ENCODE data around the gene CHPF2.

Gene CHPF2

DNA sequence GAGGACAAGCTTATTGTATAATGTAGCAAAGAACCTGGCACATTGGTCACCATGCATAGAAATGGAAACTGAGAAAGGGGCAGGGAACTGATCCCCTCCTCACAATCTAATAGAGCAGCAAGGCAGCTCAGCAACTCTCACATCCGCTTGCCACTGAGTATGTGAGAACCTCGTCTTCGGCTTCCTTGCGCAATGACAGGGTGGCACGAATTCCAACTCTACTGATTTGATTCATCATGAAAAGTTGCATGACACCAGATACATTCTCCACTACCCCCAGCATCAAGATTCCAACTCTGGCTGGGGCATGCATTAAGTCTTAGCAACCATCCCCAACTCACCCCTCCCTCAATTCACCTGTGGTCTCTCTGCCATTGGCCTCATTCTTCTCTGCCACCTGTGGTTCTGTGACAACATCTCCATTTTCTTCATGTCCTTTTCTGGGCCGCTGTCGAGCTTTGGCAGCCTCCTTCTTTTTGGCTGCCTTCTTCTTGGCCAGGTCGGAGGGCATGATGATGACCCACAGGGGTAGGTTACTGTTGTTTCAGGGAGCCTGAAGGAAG lies 6.3 kb upstream of the CHPF2 start:
- H3K27ac ChIP-seq (ENCODE audit: low read depth, low read length), result no peak overlapping the region
- WGBS, result 72% methylated on average over 7 of the region's 8 CpGs

DNA sequence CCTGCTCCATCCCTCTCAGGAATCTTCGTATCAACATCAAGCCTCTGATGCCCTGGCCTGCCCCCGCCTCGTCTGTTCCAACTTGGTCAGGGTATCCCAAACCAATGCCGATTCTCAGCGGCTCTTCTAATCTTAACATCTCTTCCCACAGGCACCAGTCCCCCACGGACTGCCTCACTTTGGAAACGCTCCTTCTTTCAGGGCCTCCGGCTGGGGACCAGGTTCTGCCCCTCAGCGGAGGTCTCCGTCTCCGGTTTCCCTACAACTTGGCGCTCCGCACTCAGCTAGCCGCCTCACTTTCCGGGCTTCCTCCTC lies 5.8 kb upstream of the CHPF2 start:
- Histone ChIP-seq H3K4me3 (ENCODE audit: low read length) (peak overlapping the region; percentile 74), H3K36me3 (ENCODE audit: insufficient read depth, low read length) (peaks cover 43% of the 10 kb centered on the region), H3K9me3 (ENCODE audit: insufficient read depth, low read depth, low read length) (no peaks in the 10 kb centered on the region), H3K9ac (ENCODE audit: low read depth, low read length) (peak overlapping the region; percentile 75), H3K4me1 (ENCODE audit: insufficient read depth, low read length) (peaks cover 15% of the 10 kb centered on the region), H3K27ac (ENCODE audit: low read depth, low read length) (no peak overlapping the region), H3K27me3 (ENCODE audit: insufficient read depth, low read length) (no peaks in the 10 kb centered on the region)
- 1% methylated on average over 15 of the region's 15 CpGs for WGBS

More for the DNA sequence above, 6.3 kb upstream of the CHPF2 start:
- H3K27me3 ChIP-seq (ENCODE audit: insufficient read depth, low read length), result no peaks in the 10 kb centered on the region
- peak overlapping the region; percentile 75; the same call in 1 of the 2 replicates for H3K9ac ChIP-seq (ENCODE audit: low read depth, low read length)
- H3K4me3 ChIP-seq (ENCODE audit: low read length), result peak overlapping the region; percentile 74
- no peaks in the 10 kb centered on the region for H3K9me3 ChIP-seq (ENCODE audit: insufficient read depth, low read depth, low read length)
- H3K4me1 ChIP-seq (ENCODE audit: insufficient read depth, low read length), result peaks cover 15% of the 10 kb centered on the region
- H3K36me3 ChIP-seq (ENCODE audit: insufficient read depth, low read length), result peaks cover 46% of the 10 kb centered on the region

DNA sequence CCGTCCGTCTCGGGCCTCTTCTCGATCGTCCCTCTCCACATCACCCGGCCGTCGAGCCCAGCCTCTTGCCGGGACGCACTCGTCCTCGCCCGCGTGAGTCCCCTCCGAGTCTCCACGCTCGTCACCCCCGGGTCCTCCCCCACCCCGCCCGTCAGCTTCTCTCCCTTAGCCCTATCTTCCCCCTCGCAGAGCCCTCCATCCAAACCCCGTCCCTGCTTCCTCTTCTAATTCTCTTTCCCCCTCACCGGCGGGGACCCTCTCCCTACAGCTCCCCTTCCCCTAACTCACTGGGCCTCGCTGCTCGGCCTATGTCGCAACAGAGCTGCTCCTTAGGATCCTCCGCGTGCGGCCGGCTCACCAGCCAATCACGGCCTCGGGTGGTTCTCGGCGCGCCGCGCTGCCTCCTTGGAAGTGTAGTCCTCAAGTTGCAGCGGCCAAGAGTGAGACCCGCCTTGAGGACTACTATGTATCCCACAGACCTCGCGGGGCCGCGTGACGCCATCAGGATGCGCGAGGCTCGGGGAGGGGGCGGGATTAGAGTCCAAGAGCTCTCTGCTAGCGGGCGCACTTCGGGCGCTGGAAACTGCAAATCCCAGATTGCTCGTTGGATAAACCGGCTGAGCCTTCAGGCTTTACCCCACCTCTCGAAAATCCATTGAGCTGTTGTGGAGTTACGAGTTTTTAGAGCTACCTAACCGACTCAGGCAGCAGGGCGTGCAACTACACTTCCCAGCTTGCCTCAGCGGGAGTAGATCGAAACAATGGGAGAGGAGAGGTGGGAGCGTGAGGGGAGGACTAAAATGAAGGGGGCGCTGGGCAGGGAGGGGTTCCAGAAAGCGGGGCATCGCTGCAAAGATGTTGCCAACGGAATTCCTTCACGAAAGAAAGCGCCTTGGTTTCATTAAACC lies 5.2 kb upstream of the CHPF2 start, which contains the start of gene ABCF2:
Gene ABCF2 (minus strand): TSS at position 331 of the 908 bp plus-strand sequence. CDS start 747 bp downstream, outside the sequence.
- Histone ChIP-seq H3K9ac (ENCODE audit: low read depth, low read length) (peak within 1 kb of the TSS; percentile 83), H3K4me1 (ENCODE audit: insufficient read depth, low read length) (peaks cover 20% of the 10 kb centered on the region), H3K36me3 (ENCODE audit: insufficient read depth, low read length) (peaks cover 37% of the 10 kb centered on the region), H3K27ac (ENCODE audit: low read depth, low read length) (peak within 1 kb of the TSS; percentile 92), H3K4me3 (ENCODE audit: low read length) (peak within 1 kb of the TSS; percentile 74), H3K27me3 (ENCODE audit: insufficient read depth, low read length) (no peaks in the 10 kb centered on the region), H3K9me3 (ENCODE audit: insufficient read depth, low read depth, low read length) (no peaks in the 10 kb centered on the region)
- WGBS, result under 1% methylated on average over 68 of the region's 68 CpGs

DNA sequence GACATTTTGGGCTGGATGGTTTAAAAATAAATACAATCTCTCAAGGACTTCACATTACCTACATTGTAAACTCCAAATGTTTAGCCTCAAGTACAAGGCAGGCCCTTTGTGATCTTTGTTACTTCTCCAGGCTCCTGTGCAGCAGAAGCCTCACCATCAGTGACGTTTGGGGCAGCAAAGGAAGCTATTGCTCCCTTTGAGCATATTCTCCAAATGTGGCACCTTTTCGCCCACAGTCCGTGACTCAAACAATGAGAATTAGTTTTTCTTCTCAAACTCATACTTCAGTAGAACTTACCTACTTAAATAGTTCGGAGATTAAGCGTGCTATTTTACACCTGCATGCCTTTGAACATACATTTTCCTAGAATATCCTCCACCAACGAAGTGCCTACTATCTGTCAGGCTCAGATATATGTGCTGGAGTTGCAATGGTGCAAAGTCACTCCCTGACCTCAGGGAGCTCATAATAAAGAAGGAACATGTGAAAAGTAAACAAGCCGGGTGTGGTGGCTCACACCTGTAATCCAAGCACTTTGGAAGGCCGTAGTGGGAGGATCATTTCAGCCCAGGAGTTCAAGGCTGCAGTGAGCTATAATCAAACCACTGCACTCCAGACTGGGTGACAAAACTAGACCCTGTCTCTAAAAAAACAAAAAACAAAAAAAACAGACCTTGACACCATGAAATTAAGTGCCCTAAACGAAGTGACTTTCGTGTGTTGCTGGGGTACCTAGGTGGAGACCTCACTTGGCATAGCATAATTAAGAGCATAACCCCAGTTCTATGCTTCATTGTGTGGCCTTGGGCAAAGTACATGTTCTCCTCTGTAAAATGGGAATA lies 4.0 kb upstream of the CHPF2 start:
- Histone ChIP-seq H3K9ac (ENCODE audit: low read depth, low read length) (peak overlapping the region; percentile 83), H3K4me3 (ENCODE audit: low read length) (peak overlapping the region; percentile 74), H3K4me1 (ENCODE audit: insufficient read depth, low read length) (peaks cover 22% of the 10 kb centered on the region), H3K36me3 (ENCODE audit: insufficient read depth, low read length) (peaks cover 26% of the 10 kb centered on the region), H3K27me3 (ENCODE audit: insufficient read depth, low read length) (no peaks in the 10 kb centered on the region), H3K9me3 (ENCODE audit: insufficient read depth, low read depth, low read length) (no peaks in the 10 kb centered on the region), H3K27ac (ENCODE audit: low read depth, low read length) (peak overlapping the region; percentile 92)
- 86% methylated on average over 10 of the region's 10 CpGs for WGBS

DNA sequence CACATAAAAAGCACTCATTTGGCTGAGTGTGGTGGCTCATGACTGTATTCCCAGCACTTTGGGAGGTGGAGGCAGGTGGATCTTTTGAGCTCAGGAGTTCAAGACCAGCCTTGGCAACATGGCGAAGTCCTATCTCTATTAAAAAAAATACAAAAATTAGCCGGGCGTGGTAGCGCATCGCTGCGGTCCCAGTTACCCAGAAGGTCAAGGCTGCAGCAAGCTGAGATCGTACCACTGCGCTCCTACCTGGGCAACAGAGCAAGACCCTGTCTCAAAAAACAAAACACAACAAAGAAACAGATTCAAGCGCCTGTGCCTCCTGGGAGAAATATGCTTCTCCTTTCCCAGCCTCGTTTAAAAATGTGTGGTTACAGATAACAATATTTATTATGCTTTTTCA lies 3.0 kb upstream of the CHPF2 start:
- H3K4me1 ChIP-seq (ENCODE audit: insufficient read depth, low read length), result peaks cover 25% of the 10 kb centered on the region
- WGBS, result 95% methylated on average over 8 of the region's 10 CpGs
- H3K27ac ChIP-seq (ENCODE audit: low read depth, low read length), result no peak overlapping the region
- H3K27me3 ChIP-seq (ENCODE audit: insufficient read depth, low read length), result no peaks in the 10 kb centered on the region
- H3K36me3 ChIP-seq (ENCODE audit: insufficient read depth, low read length), result peaks cover 16% of the 10 kb centered on the region
- H3K4me3 ChIP-seq (ENCODE audit: low read length), result no peak overlapping the region
- H3K9ac ChIP-seq (ENCODE audit: low read depth, low read length), result no peak overlapping the region
- H3K9me3 ChIP-seq (ENCODE audit: insufficient read depth, low read depth, low read length), result no peaks in the 10 kb centered on the region

DNA sequence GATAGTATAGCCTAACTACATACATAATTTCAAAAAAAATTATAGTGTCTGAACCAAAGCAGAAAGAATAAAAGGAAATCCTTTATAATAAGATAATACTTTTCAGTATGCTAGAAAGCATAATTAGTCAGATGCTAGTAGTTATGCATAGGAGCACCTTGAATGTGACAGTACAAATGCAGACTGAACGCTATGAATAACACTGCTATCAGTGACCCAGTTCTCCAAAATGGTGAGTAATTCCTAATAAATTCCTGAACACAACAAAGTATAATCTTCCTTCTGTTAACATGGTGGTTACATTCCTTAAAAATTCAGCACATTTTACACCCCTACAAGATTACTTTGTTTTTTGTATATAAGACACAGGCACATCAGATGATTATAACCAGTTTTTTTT lies 1.2 kb upstream of the CHPF2 start:
- WGBS, result 85% methylated on average over 1 of the region's 1 CpG
- no peak overlapping the region for H3K4me3 ChIP-seq (ENCODE audit: low read length)
- no peaks in the 10 kb centered on the region for H3K27me3 ChIP-seq (ENCODE audit: insufficient read depth, low read length)

DNA sequence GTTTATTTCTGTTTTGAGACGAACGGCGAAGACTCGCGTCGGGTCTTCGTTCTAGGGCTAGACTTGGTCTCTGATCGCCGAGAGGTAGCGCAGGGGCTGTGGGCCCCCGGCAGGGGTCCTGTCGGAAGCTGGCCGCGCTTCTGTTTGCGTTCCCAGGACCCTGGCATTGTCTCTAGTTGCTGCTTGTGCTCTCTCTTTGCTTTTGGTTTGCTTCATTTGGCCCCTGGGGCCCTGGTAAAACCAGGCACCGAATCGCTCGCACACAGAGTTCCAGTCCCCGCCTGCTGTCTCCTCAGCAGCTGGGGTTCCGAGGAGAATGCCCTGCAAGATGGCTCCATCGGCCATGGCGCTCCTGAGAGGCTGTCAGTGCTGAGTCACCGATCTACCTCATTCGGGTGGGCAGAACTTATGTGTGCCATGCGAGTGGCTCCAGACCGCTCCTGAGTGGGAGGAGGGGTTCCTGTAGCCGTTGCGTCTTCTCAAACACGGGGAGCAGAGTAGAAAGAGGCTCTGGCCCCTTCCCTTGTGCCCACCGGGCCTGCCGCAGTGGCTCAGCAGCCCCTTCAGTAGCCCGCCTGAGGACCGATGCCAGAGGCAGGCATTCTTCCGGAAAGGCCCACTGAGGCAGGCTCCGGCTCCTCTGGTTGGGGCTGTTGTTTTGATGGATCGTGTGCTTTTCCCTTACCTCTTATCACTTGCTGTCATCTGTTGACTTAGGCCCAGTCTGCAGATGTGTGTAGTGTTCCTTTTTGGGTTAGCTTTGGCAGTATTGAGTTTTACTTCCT lies 826 bp downstream of the CHPF2 start:
- peaks cover 34% of the 10 kb centered on the region for H3K36me3 ChIP-seq (ENCODE audit: insufficient read depth, low read length)
- H3K27me3 ChIP-seq (ENCODE audit: insufficient read depth, low read length), result no peaks in the 10 kb centered on the region
- H3K4me1 ChIP-seq (ENCODE audit: insufficient read depth, low read length), result peaks cover 14% of the 10 kb centered on the region
- 14% methylated on average over 35 of the region's 36 CpGs for WGBS
- H3K27ac ChIP-seq (ENCODE audit: low read depth, low read length), result peak overlapping the region; percentile 53
- H3K9ac ChIP-seq (ENCODE audit: low read depth, low read length), result peak overlapping the region; percentile 77
- no peaks in the 10 kb centered on the region for H3K9me3 ChIP-seq (ENCODE audit: insufficient read depth, low read depth, low read length)
- H3K4me3 ChIP-seq (ENCODE audit: low read length), result peak overlapping the region; percentile 84

More for the DNA sequence above, 1.2 kb upstream of the CHPF2 start:
- no peaks in the 10 kb centered on the region for H3K9me3 ChIP-seq (ENCODE audit: insufficient read depth, low read depth, low read length)
- peaks cover 14% of the 10 kb centered on the region for H3K36me3 ChIP-seq (ENCODE audit: insufficient read depth, low read length)
- H3K4me1 ChIP-seq (ENCODE audit: insufficient read depth, low read length), result peaks cover 20% of the 10 kb centered on the region
- H3K9ac ChIP-seq (ENCODE audit: low read depth, low read length), result no peak overlapping the region
- H3K27ac ChIP-seq (ENCODE audit: low read depth, low read length), result no peak overlapping the region

DNA sequence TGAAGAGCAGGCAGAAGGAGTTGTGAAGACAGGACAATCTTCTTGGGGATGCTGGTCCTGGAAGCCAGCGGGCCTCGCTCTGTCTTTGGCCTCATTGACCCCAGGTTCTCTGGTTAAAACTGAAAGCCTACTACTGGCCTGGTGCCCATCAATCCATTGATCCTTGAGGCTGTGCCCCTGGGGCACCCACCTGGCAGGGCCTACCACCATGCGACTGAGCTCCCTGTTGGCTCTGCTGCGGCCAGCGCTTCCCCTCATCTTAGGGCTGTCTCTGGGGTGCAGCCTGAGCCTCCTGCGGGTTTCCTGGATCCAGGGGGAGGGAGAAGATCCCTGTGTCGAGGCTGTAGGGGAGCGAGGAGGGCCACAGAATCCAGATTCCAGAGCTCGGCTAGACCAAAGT lies 1.5 kb downstream of the CHPF2 start:
- H3K9me3 ChIP-seq (ENCODE audit: insufficient read depth, low read depth, low read length), result no peaks in the 10 kb centered on the region
- 84% methylated on average over 9 of the region's 9 CpGs for WGBS
- peaks cover 40% of the 10 kb centered on the region for H3K36me3 ChIP-seq (ENCODE audit: insufficient read depth, low read length)
- peaks cover 9% of the 10 kb centered on the region; the same call in 1 of the 2 replicates for H3K4me1 ChIP-seq (ENCODE audit: insufficient read depth, low read length)
- H3K9ac ChIP-seq (ENCODE audit: low read depth, low read length), result 0 out of 2 replicates have a peak overlapping the region, but pooled peaks have one; percentile 77
- H3K4me3 ChIP-seq (ENCODE audit: low read length), result peak overlapping the region; percentile 84
- no peaks in the 10 kb centered on the region for H3K27me3 ChIP-seq (ENCODE audit: insufficient read depth, low read length)
- no peak overlapping the region for H3K27ac ChIP-seq (ENCODE audit: low read depth, low read length)

DNA sequence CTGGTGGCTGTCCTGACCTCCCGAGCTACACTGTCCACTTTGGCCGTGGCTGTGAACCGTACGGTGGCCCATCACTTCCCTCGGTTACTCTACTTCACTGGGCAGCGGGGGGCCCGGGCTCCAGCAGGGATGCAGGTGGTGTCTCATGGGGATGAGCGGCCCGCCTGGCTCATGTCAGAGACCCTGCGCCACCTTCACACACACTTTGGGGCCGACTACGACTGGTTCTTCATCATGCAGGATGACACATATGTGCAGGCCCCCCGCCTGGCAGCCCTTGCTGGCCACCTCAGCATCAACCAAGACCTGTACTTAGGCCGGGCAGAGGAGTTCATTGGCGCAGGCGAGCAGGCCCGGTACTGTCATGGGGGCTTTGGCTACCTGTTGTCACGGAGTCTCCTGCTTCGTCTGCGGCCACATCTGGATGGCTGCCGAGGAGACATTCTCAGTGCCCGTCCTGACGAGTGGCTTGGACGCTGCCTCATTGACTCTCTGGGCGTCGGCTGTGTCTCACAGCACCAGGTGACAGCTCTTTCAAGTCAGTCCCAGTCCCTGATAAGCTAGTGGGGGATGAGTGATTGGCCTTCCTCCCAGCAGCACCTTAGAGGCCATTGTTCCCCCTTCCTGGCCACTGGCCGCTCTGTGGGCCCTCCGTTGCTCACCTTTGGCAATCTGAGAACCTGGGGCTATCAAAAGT lies 3.0 kb downstream of the CHPF2 start:
- H3K9ac ChIP-seq (ENCODE audit: low read depth, low read length), result no peak overlapping the region
- H3K9me3 ChIP-seq (ENCODE audit: insufficient read depth, low read depth, low read length), result no peaks in the 10 kb centered on the region
- no peaks in the 10 kb centered on the region for H3K27me3 ChIP-seq (ENCODE audit: insufficient read depth, low read length)
- no peak overlapping the region for H3K27ac ChIP-seq (ENCODE audit: low read depth, low read length)
- H3K4me1 ChIP-seq (ENCODE audit: insufficient read depth, low read length), result peaks cover 9% of the 10 kb centered on the region; the same call in 1 of the 2 replicates
- 95% methylated on average over 28 of the region's 28 CpGs for WGBS
- no peak overlapping the region for H3K4me3 ChIP-seq (ENCODE audit: low read length)
- H3K36me3 ChIP-seq (ENCODE audit: insufficient read depth, low read length), result peaks cover 46% of the 10 kb centered on the region

DNA sequence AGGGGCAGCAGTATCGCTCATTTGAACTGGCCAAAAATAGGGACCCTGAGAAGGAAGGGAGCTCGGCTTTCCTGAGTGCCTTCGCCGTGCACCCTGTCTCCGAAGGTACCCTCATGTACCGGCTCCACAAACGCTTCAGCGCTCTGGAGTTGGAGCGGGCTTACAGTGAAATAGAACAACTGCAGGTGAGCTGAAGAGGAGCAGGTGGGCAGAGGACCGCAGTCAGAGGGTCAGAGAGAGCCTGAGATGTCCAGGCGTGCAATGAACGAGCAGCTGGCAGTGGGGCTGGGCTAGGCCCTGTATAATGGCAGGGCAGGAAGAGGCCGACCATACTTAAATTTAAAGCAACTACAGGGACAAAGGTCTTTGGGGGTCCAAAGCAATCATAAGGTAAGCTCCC lies 4.1 kb downstream of the CHPF2 start:
- Histone ChIP-seq H3K27me3 (ENCODE audit: insufficient read depth, low read length) (no peaks in the 10 kb centered on the region), H3K9me3 (ENCODE audit: insufficient read depth, low read depth, low read length) (no peaks in the 10 kb centered on the region), H3K9ac (ENCODE audit: low read depth, low read length) (no peak overlapping the region), H3K36me3 (ENCODE audit: insufficient read depth, low read length) (peaks cover 49% of the 10 kb centered on the region), H3K4me3 (ENCODE audit: low read length) (no peak overlapping the region), H3K4me1 (ENCODE audit: insufficient read depth, low read length) (peaks cover 9% of the 10 kb centered on the region; the same call in 1 of the 2 replicates), H3K27ac (ENCODE audit: low read depth, low read length) (no peak overlapping the region)
- 95% methylated on average over 13 of the region's 13 CpGs for WGBS
